Putamen (tissue), 1 donor: Measurements from ENCODE around the gene SHISA9.

ENCODE experiments used
- DNase-seq: peaks from one replicate; pipeline ENCODE4 v3.0.0-alpha.2; 2016; ENCODE audit warnings: low spot score

SHISA9 gene

GRCh38 chr16:12951976-12952375 is 50.6 kb downstream of the SHISA9 start:
- DNase-seq = no peak

DNA sequence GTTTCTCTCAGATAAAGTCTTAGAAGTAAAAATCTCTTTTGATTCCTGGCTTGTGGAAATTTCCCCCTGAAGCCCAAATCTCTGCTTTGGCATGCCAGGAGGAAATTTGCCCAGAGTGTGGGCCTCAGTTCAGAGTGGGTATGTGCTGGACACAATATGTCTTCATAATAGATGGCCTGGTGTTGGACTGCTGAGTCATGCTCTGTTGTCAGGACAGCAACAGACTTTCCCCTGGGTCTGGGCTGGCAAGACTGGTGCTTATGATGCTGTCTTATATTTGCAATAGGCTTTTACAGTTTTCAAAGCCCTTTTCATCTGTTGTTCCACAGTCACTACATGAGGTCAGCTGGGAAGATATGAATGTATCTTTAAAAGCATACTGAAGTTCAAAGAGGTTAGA is 57.0 kb downstream of the SHISA9 start:
- no peak for DNase-seq

GRCh38 chr16:12959072-12959471 is 57.7 kb downstream of the SHISA9 start:
- no peak for DNase-seq

DNA sequence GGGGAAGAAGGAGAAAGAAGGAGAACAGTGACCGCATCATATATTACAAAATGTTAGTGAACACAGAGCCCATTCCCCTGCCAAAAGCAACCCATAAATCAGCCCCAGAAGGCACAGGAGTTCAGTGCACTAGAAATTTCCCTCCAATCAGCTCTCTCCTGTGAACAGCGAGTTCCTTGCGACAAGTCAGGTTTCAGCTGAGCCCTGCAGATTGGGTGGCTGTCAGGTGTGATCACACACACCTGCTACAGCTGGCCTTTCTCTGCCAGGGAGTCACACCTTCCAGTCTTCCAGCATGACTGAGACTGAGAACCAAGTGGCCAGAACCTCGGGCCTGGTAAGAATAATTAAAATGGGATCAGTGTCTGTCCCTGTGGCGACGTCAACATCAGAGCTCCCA is 60.2 kb downstream of the SHISA9 start:
- DNase-seq = no peak

DNA sequence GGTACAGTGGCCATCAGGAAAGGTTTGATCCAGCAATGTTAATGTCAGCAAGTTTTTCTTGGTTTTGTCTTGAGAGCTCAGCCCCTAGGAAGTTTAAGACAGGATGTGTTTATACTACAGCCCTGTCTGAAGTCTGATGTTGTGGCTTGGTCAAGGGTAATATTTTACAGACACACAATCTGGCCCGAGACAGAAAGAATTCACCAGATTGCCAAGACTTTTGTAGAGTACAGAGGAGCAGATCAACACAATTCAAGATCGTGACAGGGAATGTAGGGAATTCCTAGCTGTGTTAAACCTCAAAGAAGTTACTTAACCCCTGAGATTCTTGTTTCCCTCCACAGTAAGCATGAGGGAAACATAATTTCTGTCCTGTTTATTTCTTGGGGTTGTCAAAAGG is 63.1 kb downstream of the SHISA9 start:
- DNase-seq = no peak

GRCh38 chr16:12965274-12965804 is 63.9 kb downstream of the SHISA9 start:
- DNase-seq = peak; percentile 16

DNA sequence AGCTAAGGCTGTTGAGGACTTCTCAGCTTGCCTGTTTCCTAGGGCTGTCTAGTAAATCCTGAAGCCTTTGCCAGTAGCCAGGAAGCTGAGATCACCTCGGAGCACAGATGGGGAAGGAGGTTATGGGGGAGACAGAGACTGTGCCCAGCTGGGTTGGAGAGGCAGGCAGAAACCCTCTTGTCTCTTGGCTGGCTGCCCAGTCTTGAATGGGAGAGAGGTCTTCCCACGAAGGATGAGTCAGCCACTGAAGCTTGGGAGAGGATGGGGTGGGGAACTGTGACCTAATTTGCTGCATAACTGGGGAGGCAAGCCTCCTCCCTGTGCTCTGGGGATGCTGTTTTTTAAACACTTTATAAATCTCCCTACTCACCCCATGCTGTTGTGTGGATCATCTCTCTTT is 69.8 kb downstream of the SHISA9 start:
- DNase-seq = peak; percentile 88

DNA sequence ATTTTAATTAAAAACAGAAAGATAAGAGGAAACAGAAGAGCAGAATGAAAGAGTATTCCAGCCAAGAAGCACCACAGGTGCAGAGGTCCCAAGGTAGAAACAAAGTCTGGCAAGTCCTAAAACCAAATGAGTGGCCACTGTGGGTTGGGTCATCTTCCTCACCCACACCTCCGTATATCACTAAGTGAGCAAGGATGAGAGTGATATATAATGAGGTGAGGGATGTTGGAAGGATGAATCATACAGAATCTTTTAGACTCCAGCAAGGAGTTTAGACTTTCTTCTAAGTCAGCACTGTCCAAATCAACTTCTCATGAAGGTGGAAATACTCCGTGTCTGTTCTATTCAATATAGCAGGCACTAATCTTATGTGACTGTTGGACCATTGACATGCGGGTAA is 70.8 kb downstream of the SHISA9 start:
- DNase-seq = no peak

DNA sequence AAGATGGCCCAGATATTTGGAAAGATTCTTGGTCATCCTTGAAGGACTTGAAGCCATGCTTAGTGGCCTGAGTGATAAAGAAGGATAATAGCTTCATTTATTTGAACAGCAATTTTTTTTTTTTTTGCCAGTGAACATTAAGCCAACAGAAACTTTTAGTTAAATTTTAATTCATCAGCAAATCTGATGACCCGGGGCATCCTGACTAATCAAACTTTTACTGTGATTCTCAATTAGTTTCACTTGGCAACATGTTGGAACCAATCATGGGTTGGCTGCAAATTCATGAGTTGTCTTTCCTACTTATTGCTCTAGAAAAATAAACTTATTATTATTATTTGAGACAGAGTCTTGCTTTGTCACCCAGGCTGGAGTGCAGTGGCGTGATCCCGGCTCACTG is 74.4 kb downstream of the SHISA9 start:
- no peak for DNase-seq

GRCh38 chr16:12976496-12976895 is 75.1 kb downstream of the SHISA9 start:
- DNase-seq = no peak

- DNase-seq = no peak
These were observed 75.5 kb downstream of the SHISA9 start for GRCh38 chr16:12976936-12977335.

DNA sequence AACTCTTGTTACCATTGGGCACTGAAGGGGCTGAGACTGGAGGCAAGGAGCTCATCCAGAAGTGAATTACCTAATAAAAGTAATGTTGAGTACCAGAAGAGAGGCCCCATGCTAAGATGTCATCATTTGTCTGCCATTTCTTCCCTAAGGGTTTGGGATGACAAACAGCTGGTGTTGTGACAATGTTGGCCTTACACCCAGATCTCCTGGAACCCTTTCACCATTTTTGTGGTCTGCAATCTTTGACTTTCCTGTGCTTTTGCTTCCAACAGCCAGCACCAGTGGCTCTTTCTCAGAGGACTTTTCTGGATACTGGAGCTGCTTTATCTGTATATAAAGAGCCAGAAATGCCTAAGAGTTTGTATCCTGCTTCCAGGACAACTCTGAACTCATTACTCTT is 84.1 kb downstream of the SHISA9 start:
- DNase-seq = no peak

GRCh38 chr16:12988071-12988470 is 86.7 kb downstream of the SHISA9 start:
- DNase-seq = no peak

- DNase-seq = no peak
These were observed 90.7 kb downstream of the SHISA9 start for GRCh38 chr16:12992066-12992465.

DNA sequence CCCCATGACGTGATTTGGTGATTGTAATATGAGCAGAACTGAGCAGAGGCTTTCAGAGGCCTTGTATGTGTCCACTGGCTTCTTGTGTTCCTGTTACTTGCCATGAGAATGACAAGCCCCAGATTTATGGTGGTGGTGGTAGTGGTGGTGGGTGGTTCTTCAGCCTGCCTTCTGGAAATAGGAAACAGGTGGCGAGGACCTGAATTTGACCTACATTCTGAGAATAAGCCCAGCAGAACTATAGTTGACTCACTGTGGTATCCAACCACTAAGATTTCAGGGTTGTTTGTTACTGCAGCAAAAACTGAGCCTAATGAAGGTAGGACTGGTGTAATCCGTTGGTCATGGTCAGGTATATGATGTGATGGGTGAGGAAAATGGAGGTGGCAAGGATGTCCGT is 93.0 kb downstream of the SHISA9 start:
- no peak for DNase-seq

DNA sequence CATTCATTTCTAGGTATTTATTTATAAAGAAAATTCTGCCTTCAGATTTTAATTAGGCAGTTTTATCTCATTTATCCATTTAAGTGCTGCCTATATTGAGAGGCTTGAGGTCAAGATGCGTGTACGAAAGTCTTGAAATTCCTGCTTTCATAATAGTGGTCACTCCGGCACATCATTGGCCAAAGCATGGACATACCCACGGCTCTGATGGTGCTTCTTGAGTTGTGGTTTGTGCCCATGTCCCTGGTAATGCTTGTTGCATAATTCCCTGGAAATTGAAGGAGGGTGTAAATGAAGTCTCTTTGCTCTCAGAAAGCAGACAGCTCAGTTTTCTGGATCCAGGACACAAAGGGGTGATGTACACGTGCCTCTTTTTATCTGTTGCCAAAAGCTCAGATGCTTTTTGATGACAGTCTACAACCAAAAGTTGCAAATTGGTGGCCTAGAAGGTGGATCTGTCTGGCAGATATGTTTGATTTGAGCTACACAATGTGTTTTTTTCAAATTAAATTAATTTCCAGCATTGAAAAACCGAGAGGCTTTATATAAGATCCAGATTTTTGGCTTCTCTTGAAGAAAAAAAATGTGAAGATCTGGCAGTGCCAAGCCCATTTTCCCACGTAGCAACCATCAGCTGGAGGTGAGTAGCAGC is 94.4 kb downstream of the SHISA9 start:
- no peak for DNase-seq

- DNase-seq = no peak
These were observed 97.1 kb downstream of the SHISA9 start for GRCh38 chr16:12998361-12999085.

GRCh38 chr16:12999368-12999767 is 98.0 kb downstream of the SHISA9 start:
- no peak for DNase-seq

DNA sequence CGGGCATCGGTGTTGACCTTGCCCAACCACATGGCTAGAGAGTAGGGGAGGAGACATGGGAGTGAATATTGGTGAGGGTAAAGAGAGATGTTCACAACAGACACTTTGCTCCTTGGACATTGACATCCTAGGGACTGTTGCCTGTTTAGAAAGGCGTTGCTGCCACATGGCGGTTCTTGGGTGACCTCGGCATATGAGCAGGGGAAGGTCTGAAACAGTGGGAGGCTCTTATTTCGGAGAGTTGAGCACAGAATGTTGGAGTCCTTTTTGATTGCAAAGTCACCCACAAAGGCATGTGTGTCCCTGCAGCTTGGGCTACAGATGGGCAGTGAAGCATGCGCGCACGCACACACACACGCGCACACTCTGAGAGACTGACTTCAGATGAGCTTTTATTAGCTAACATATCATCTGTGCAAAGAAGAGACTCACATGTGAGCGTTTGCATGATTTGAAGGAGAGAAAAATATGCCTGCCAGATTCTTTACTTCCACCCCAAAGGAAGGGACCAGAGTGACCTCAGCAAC is 104.4 kb downstream of the SHISA9 start:
- DNase-seq = no peak

GRCh38 chr16:13012601-13013000 is 111.2 kb downstream of the SHISA9 start:
- DNase-seq = no peak

DNA sequence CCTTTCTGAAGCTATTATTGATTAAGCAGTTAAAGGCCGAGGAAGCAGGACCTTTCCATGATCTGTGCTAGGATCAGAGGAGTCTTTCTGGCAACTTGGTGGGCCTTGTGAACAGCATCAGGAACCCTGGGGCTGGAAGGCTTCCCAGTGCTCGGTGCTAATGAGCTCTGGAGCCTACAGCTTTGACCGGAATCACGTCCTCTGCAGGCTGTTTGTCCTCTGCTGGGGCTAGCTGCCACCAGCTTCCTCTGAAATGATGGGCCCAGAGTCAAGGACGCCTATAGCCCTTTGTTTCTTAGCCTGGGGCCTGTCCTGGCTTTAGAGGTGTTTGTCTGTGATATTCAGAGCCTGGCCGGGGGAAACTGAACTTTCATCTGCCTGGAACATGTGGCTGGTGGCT is 111.6 kb downstream of the SHISA9 start:
- no peak for DNase-seq

- DNase-seq = peak; percentile 80
These were observed 113.1 kb downstream of the SHISA9 start for GRCh38 chr16:13014476-13014875.

GRCh38 chr16:13018026-13018425 is 116.6 kb downstream of the SHISA9 start:
- DNase-seq = no peak
